Suprapubic skin (tissue), 3 donors: ENCODE measurements around the gene GALNT7.

ENCODE experiments used
- POLR2A ChIP-seq, 2 donors: fragments of 450-650 bp; IDR thresholded peaks; one replicate each; pipeline ENCODE4 v1.6.1; 2017; ENCODE audit warnings: antibody characterized with exemption in 2 of 2, mild to moderate bottlenecking in 2 of 2, moderate library complexity in 2 of 2
- TF ChIP-seq, protein P1 (sequence below), 2 donors: fragments of 200-600 bp in 1 of 2; fragments of 450-650 bp in 1 of 2; sonication (generic) in 1 of 2; IDR thresholded peaks; one replicate each; pipeline ENCODE4 v1.5.1; 2016 to 2019; ENCODE audit warnings: antibody characterized with exemption in 2 of 2, mild to moderate bottlenecking in 1 of 2, moderate library complexity in 1 of 2

GRCh38 chr4:173362666-173363065, 194.1 kb downstream of the GALNT7 start:
- TF ChIP-seq, protein P1, sequence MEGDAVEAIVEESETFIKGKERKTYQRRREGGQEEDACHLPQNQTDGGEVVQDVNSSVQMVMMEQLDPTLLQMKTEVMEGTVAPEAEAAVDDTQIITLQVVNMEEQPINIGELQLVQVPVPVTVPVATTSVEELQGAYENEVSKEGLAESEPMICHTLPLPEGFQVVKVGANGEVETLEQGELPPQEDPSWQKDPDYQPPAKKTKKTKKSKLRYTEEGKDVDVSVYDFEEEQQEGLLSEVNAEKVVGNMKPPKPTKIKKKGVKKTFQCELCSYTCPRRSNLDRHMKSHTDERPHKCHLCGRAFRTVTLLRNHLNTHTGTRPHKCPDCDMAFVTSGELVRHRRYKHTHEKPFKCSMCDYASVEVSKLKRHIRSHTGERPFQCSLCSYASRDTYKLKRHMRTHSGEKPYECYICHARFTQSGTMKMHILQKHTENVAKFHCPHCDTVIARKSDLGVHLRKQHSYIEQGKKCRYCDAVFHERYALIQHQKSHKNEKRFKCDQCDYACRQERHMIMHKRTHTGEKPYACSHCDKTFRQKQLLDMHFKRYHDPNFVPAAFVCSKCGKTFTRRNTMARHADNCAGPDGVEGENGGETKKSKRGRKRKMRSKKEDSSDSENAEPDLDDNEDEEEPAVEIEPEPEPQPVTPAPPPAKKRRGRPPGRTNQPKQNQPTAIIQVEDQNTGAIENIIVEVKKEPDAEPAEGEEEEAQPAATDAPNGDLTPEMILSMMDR (IDR thresholded peaks at IDR 0.05): no peak
- TF ChIP-seq POLR2A (IDR thresholded peaks at IDR 0.05): no peak
